ENCODE data around the gene NELFB. TPM values are rescaled to one million over a fixed set of nuclear protein-coding genes. Genes with fewer than 3 reads are reported as not detected.
A peak's percentile ranks its signal among the peaks of the same experiment; 100 is the strongest.
"Not testable (repeated sequence)": the region's sequence is repeated elsewhere in the genome, so short reads cannot be mapped to it uniquely, and the experiment has no call there.

Gene NELFB
- total and polyA plus RNA-seq, 3 donors from 2014 or later: 55.0 to 76.7 (median 60.9) TPM

GRCh38 chr9:137256856-137257255 lies 1.7 kb downstream of the NELFB start:
- H3K27me3 ChIP-seq: no peaks in the 10 kb centered on the region
- TF ChIP-seq POLR2A (IDR thresholded peaks at IDR 0.05): no peak
- TF ChIP-seq CTCF (IDR thresholded peaks at IDR 0.05): no peak

GRCh38 chr9:137262173-137262908 lies 7.2 kb downstream of the NELFB start:
- H3K36me3 ChIP-seq (ENCODE audit: low read depth, missing control alignments); H3K27ac ChIP-seq; intact Hi-C loops (cut with DNase I; ENCODE audit: low total_unique reads); DNase-seq; H3K9me3 ChIP-seq; H3K27me3 ChIP-seq; H3K4me3 ChIP-seq; H3K4me1 ChIP-seq: not testable (repeated sequence)
- 35 to 54% methylated on average over 14 to 15 of the region's 15 CpGs for WGBS, 2 donors
- TF ChIP-seq CTCF (IDR thresholded peaks at IDR 0.05): peak; percentile 10 to 34 (median 19)

More at GRCh38 chr9:137256856-137257255, 1.7 kb downstream of the NELFB start:
- 84 to 87% methylated on average over 8 to 15 of the region's 15 CpGs for WGBS, 2 donors
- Histone ChIP-seq H3K4me3 (no peak overlapping the region), H3K27ac (no peak overlapping the region), H3K36me3 (ENCODE audit: low read depth, missing control alignments) (no peaks in the 10 kb centered on the region), H3K9me3 (no peaks in the 10 kb centered on the region), H3K4me1 (peaks cover 29% of the 10 kb centered on the region)
- intact Hi-C loops (cut with DNase I; ENCODE audit: low total_unique reads): no loop called here
- DNase-seq: no peak

GRCh38 chr9:137262909-137263285 lies 7.8 kb downstream of the NELFB start:
- DNase-seq: no peak
- Histone ChIP-seq H3K27me3 (no peaks in the 10 kb centered on the region), H3K27ac (no peak overlapping the region), H3K4me1 (no peaks in the 10 kb centered on the region), H3K36me3 (ENCODE audit: low read depth, missing control alignments) (no peaks in the 10 kb centered on the region), H3K9me3 (no peaks in the 10 kb centered on the region), H3K4me3 (no peak overlapping the region)
- 85 to 89% methylated on average over 23 to 24 of the region's 24 CpGs for WGBS, 2 donors
- TF ChIP-seq CTCF (IDR thresholded peaks at IDR 0.05) (no peak), POLR2A (IDR thresholded peaks at IDR 0.05) (no peak)
- intact Hi-C loops (cut with DNase I; ENCODE audit: low total_unique reads): no loop called here

- Histone ChIP-seq H3K9me3 (no peaks in the 10 kb centered on the region), H3K4me1 (no peaks in the 10 kb centered on the region), H3K27me3 (no peaks in the 10 kb centered on the region), H3K36me3 (ENCODE audit: low read depth, missing control alignments) (no peaks in the 10 kb centered on the region), H3K4me3 (no peak overlapping the region), H3K27ac (no peak overlapping the region)
- no peak for DNase-seq
- TF ChIP-seq POLR2A (IDR thresholded peaks at IDR 0.05): no peak
- TF ChIP-seq CTCF (IDR thresholded peaks at IDR 0.05): no peak
- intact Hi-C loops (cut with DNase I; ENCODE audit: low total_unique reads): no loop called here
- 74 to 85% methylated on average over 8 to 10 of the region's 10 CpGs for WGBS, 2 donors
Measured at GRCh38 chr9:137263506-137263905, 8.4 kb downstream of the NELFB start.

GRCh38 chr9:137264067-137264466 lies 8.9 kb downstream of the NELFB start:
- Histone ChIP-seq H3K4me3 (no peak overlapping the region), H3K9me3 (no peaks in the 10 kb centered on the region), H3K4me1 (peaks cover 4% of the 10 kb centered on the region), H3K27ac (no peak overlapping the region), H3K27me3 (no peaks in the 10 kb centered on the region), H3K36me3 (ENCODE audit: low read depth, missing control alignments) (no peaks in the 10 kb centered on the region)
- no peak for DNase-seq
- WGBS, 2 donors: 91 to 96% methylated on average over 9 to 22 of the region's 22 CpGs
- TF ChIP-seq CTCF (IDR thresholded peaks at IDR 0.05): no peak
- intact Hi-C loops (cut with DNase I; ENCODE audit: low total_unique reads): no loop called here

Measured in testis (tissue), 3 donors.